ENCODE results near the gene CLEC11A.

DNA sequence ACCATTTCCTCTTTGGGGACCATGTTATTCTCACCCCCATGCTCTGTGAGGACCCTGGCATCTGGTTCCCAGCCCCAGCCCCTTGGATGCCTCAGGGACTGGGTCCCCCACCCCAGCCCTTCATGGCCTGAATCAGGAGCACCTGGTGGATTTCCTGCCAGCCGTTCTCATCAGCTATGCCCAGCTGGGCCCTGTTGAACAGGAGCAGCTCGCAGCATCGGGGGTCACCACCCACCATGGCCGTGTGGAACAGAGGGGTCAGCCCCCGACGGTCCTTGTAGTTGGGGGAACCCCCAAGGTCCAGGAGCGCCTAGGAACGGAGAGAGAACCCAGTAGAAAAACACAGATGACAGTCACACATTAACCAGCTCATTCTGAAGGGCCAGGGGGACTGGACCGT, 11.4 kb upstream of the CLEC11A start:
- TF ChIP-seq, protein P1, sequence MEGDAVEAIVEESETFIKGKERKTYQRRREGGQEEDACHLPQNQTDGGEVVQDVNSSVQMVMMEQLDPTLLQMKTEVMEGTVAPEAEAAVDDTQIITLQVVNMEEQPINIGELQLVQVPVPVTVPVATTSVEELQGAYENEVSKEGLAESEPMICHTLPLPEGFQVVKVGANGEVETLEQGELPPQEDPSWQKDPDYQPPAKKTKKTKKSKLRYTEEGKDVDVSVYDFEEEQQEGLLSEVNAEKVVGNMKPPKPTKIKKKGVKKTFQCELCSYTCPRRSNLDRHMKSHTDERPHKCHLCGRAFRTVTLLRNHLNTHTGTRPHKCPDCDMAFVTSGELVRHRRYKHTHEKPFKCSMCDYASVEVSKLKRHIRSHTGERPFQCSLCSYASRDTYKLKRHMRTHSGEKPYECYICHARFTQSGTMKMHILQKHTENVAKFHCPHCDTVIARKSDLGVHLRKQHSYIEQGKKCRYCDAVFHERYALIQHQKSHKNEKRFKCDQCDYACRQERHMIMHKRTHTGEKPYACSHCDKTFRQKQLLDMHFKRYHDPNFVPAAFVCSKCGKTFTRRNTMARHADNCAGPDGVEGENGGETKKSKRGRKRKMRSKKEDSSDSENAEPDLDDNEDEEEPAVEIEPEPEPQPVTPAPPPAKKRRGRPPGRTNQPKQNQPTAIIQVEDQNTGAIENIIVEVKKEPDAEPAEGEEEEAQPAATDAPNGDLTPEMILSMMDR (IDR thresholded peaks at IDR 0.05): no peak
- TF ChIP-seq POLR2A (IDR thresholded peaks at IDR 0.05): no peak
- TF ChIP-seq EP300 (IDR thresholded peaks at IDR 0.05): no peak
- TF ChIP-seq POLR2AphosphoS5 (IDR thresholded peaks at IDR 0.05): no peak

Data from upper lobe of left lung (tissue), 4 donors.